ENCODE results near the gene NUP188. TPM values are rescaled to one million over a fixed set of nuclear protein-coding genes. Genes with fewer than 3 reads are reported as not detected.

NUP188 gene
- total and polyA plus RNA-seq, 2 of the 13 experiments (the other 11 are each of a cell fraction or from before 2014, with no cell fraction given) = 28.0 to 38.5 TPM

DNA sequence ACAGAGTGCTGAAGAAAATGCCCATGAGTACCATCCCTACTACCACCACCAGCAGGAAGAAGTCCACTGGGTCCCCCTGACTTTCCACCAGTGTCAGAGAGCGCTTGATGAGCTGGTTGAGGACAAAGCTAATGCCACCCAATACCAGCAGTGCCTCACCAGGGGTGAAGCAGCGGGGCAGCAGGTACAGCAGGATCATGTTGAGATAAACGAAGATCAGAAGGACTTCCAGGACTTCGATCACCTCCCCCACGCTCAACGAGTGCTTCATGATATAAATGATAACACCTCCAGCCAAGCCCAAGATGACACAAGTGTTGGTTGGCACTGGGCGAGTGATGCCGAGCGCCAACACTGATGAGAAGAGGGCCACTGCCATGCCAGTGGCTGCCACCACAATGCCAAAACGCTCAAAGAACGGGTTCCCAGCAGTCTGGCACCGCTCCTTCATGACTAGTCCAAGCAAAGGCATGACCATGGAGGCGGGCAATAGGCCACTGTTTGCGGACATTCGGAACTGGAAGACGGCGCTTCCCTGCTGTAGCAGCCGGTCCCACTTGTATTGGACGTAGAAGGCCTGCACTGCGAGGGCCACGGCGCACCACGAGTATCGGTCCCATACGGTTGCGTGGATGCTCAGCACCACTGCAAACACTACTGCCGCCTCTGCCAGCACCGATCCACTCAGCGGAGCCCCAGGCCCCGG, 775 bp upstream of the NUP188 start (continued):
- TF ChIP-seq, protein P1, sequence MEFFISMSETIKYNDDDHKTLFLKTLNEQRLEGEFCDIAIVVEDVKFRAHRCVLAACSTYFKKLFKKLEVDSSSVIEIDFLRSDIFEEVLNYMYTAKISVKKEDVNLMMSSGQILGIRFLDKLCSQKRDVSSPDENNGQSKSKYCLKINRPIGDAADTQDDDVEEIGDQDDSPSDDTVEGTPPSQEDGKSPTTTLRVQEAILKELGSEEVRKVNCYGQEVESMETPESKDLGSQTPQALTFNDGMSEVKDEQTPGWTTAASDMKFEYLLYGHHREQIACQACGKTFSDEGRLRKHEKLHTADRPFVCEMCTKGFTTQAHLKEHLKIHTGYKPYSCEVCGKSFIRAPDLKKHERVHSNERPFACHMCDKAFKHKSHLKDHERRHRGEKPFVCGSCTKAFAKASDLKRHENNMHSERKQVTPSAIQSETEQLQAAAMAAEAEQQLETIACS (CRISPR knock-in tag; IDR thresholded peaks at IDR 0.05) = no peak
- TF ChIP-seq ZMYM2 (CRISPR knock-in tag; IDR thresholded peaks at IDR 0.05) = no peak
- no peak for TF ChIP-seq ZNF251 (CRISPR knock-in tag; IDR thresholded peaks at IDR 0.05)
- no peak for TF ChIP-seq SRSF4 (IDR thresholded peaks at IDR 0.05; ENCODE audit: low read depth, low read length, poor library complexity, severe bottlenecking)
- no peak for TF ChIP-seq ZNF17 (CRISPR knock-in tag; IDR thresholded peaks at IDR 0.05)
- TF ChIP-seq, protein P2, sequence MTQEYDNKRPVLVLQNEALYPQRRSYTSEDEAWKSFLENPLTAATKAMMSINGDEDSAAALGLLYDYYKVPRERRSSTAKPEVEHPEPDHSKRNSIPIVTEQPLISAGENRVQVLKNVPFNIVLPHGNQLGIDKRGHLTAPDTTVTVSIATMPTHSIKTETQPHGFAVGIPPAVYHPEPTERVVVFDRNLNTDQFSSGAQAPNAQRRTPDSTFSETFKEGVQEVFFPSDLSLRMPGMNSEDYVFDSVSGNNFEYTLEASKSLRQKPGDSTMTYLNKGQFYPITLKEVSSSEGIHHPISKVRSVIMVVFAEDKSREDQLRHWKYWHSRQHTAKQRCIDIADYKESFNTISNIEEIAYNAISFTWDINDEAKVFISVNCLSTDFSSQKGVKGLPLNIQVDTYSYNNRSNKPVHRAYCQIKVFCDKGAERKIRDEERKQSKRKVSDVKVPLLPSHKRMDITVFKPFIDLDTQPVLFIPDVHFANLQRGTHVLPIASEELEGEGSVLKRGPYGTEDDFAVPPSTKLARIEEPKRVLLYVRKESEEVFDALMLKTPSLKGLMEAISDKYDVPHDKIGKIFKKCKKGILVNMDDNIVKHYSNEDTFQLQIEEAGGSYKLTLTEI (CRISPR knock-in tag; conservative IDR thresholded peaks at IDR 0.05) = no peak

DNA sequence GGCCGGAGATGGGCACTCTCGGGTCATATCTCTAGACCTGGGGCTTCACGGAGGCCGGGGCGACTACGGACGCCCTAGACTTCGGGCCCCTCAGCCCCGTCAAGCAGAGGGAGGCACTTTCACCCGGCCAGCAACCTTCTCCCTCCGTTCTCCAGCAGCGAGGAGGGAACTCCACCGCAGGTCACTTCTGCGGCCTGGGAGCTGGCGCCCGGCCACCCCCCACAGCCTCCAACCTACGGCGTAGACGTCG, 297 bp upstream of the NUP188 start:
- no peak overlapping the region for H2AFZ ChIP-seq (ENCODE audit: low read length)
- ATAC-seq = peak; percentile 59; the same call in 2 of the 3 replicates
- BruUV-seq (replicated peaks) = no TSS peak
- no peaks in the 10 kb centered on the region; a peak in 1 of 5 replicates for H3K27me3 ChIP-seq (ENCODE audit: control insufficient read depth in 1 of 2, insufficient read depth in 2 of 2, low read length in 2 of 2)
- peak overlapping the region; percentile 96 for H3K9ac ChIP-seq (ENCODE audit: insufficient read depth, low read depth, low read length)
- H3K4me1 ChIP-seq (ENCODE audit: insufficient read depth, low read length) = peaks cover 68% of the 10 kb centered on the region
- peak overlapping the region; percentile 80 for H3K27ac ChIP-seq (ENCODE audit: extremely low read length, insufficient read depth, low read length)
- POLR2A ChIA-PET = no interaction called here
- no peaks in the 10 kb centered on the region for H3K9me3 ChIP-seq (ENCODE audit: low read length)
- CTCF ChIA-PET (ENCODE audit: low intra/inter-chr PET ratio, low total read pairs) = no interaction called here
- intact Hi-C loops (cut with micrococcal nuclease; ENCODE audit: unreplicated experiment) = no loop called here
- in situ Hi-C loops (cut with HindIII; ENCODE audit: extremely low pct_ligation_motif_present, low pct_unique_long_range_greater_than_20kb) = no loop called here
- peaks cover 27% of the 10 kb centered on the region for H3K79me2 ChIP-seq (ENCODE audit: insufficient read depth, low read length)
- WGBS (ENCODE audit: low lambda C conversion rate) = 0% methylated on average over 7 of the region's 20 CpGs
- H3K4me2 ChIP-seq (ENCODE audit: low read depth, low read length) = peak overlapping the region; percentile 97
- H3K36me3 ChIP-seq (replicated peaks in 1 of 2; ENCODE audit: control insufficient read depth in 1 of 2, insufficient read depth in 2 of 2, low read length in 2 of 2) = peaks cover 1 to 2% of the 10 kb centered on the region in 2 experiments; a peak in 3 of 5 replicates
- DNase-seq (ENCODE audit: low spot score) = no peak
- H4K20me1 ChIP-seq (ENCODE audit: insufficient read depth, low read length) = no peaks in the 10 kb centered on the region
- no peak for FAIRE-seq
- peak overlapping the region; percentile 91 to 100 (median 99) for H3K4me3 ChIP-seq (replicated peaks in 1 of 3; ENCODE audit: insufficient read depth in 1 of 3, low read depth in 2 of 3, low read length in 3 of 3)
- no peak for TF ChIP-seq SOX6 (IDR thresholded peaks at IDR 0.05)
- TF ChIP-seq SOX6 (CRISPR knock-in tag; IDR thresholded peaks at IDR 0.05) = peak; percentile 31; the same call in 1 of the 2 replicates
- no peak for TF ChIP-seq EP300 (IDR thresholded peaks at IDR 0.05; ENCODE audit: low read depth in 2 of 2, low read length in 2 of 2)
- no peak for TF ChIP-seq EP300 (CRISPR knock-in tag; IDR thresholded peaks at IDR 0.05; ENCODE audit: borderline replicate concordance)
- no peak for TF ChIP-seq ATF7 (IDR thresholded peaks at IDR 0.05)
- TF ChIP-seq ATF7 (CRISPR knock-in tag; IDR thresholded peaks at IDR 0.05) = no peak
- no peak for TF ChIP-seq TP53 (CRISPR knock-in tag; conservative IDR thresholded peaks at IDR 0.05)
- TF ChIP-seq ZNF20 (CRISPR knock-in tag; IDR thresholded peaks at IDR 0.05) = 0 out of 2 replicates have a peak, but pooled peaks have one; percentile 49
- peak; percentile 81; the same call in 1 of the 2 replicates for TF ChIP-seq FOXC1 (CRISPR knock-in tag; IDR thresholded peaks at IDR 0.05; ENCODE audit: borderline replicate concordance)
- TF ChIP-seq KLF12 (CRISPR knock-in tag; IDR thresholded peaks at IDR 0.05; ENCODE audit: borderline replicate concordance) = no peak
- TF ChIP-seq ZNF251 (CRISPR knock-in tag; IDR thresholded peaks at IDR 0.05) = no peak
- TF ChIP-seq, protein P3, sequence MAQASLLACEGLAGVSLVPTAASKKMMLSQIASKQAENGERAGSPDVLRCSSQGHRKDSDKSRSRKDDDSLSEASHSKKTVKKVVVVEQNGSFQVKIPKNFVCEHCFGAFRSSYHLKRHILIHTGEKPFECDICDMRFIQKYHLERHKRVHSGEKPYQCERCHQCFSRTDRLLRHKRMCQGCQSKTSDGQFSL (CRISPR knock-in tag; IDR thresholded peaks at IDR 0.05) = peak; percentile 54; the same call in 1 of the 2 replicates
- 0 out of 2 replicates have a peak, but pooled peaks have one; percentile 48 for TF ChIP-seq BRCA1 (CRISPR knock-in tag; IDR thresholded peaks at IDR 0.05)
- TF ChIP-seq ZNF256 (CRISPR knock-in tag; conservative IDR thresholded peaks at IDR 0.05) = peak; percentile 42; the same call in 1 of the 2 replicates
- TF ChIP-seq, protein P4, sequence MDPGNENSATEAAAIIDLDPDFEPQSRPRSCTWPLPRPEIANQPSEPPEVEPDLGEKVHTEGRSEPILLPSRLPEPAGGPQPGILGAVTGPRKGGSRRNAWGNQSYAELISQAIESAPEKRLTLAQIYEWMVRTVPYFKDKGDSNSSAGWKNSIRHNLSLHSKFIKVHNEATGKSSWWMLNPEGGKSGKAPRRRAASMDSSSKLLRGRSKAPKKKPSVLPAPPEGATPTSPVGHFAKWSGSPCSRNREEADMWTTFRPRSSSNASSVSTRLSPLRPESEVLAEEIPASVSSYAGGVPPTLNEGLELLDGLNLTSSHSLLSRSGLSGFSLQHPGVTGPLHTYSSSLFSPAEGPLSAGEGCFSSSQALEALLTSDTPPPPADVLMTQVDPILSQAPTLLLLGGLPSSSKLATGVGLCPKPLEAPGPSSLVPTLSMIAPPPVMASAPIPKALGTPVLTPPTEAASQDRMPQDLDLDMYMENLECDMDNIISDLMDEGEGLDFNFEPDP (CRISPR knock-in tag; conservative IDR thresholded peaks at IDR 0.05) = 0 out of 2 replicates have a peak, but pooled peaks have one; percentile 91

Data from HepG2 (cell line).